Stimulated activated CD8-positive, alpha-beta memory T cell treated with anti-CD3 and anti-CD28 coated beads, Interleukin-12 subunit alpha, Interleukin-12 subunit beta, amount 100 ng/mL, for 1 hour (primary cell): ENCODE results near the gene MAP1B.
"Not testable (repeated sequence)": the region's sequence is repeated elsewhere in the genome, so short reads cannot be mapped to it uniquely, and the experiment has no call there.

Experiments used
- DNase-seq: peaks from one replicate; pipeline ENCODE4 v3.0.0-alpha.2; 2020; ENCODE audit warnings: low read depth

The MAP1B gene

DNA sequence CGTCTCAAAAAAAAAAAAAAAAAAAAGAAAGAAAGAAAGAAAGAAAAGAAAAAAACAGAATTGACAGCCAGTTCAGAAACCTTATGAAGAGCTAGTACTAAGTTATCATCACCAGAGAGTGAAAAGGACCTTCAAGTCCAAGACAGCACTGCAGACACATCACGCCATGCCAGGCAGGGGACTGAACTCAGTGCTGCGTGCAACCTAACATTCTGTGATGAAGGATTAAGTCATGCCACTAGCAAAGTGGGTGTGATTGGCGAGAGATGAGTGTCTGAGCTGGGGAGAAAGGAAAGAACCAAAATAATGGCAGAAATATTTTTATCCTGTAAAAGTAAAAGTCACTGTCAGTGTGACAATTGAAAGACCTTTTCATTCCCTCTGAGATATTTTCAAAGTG lies 54.7 kb downstream of the MAP1B start:
- DNase-seq: no peak

GRCh38 chr5:72163349-72163983 lies 56.2 kb downstream of the MAP1B start:
- DNase-seq: no peak

DNA sequence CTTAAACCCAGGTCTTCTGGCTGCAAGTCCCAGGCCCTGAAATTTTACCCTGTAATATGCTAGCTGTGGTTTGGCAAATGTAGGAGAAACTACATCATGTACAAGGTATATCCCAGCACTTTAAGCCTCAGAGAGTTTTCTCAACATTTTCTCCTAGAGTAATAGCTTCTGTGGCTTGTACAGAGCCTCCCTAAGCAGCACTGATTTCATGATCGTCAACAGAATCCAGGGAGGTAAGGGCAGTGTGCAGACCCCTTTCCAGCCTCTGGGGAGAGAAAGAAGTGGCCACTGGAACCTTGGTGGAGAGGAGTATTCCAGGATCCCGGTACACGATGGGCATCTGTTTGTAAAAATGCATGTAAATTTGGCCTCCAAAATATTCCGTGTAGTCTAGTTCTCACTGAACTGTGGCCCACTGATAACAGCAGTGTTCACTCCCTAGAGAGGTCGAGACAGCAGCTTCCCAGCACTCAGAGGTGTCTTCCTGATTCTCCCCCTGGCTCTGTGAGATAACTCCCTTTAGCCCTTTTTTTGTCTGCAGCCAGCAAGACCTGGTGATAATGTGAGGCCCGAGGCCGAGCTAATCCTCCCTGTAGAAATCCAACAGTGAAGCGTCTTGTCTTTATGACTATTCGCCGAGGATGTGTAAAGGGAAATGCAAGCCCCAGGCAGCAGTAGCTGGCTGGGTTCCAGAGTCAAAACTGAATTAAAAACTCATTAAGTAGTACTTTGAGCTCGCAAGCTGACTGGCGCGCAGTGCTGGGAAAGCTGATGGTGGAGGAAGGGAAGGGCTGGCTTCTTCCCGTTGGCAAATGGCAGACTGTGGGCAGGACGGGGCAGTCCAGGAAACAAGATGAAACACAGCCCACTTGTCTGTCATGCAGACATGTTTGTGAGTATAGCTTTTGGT lies 59.0 kb downstream of the MAP1B start:
- no peak for DNase-seq

GRCh38 chr5:72167257-72167656 lies 60.0 kb downstream of the MAP1B start:
- no peak for DNase-seq

DNA sequence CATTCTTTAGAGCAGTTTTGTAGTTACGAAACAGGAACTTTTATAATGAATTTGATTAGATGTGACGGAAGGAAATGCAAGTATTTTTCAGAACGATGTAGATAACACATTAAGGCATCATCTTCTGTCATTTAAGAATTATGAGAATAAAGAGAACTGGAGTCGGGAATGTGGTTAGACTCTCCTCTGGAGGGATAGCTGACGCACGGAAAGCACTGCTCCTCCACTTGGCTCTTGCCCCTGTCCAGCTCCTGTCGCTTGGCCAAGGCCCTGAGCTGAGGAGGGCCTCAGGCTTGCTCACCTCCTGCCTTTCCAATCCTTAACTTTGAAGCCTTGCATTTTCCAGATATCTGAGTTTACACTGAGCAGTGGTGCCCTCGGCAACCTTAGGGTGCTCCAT lies 60.5 kb downstream of the MAP1B start:
- DNase-seq: no peak

- DNase-seq: no peak
These were observed 62.8 kb downstream of the MAP1B start for GRCh38 chr5:72170101-72170500.

DNA sequence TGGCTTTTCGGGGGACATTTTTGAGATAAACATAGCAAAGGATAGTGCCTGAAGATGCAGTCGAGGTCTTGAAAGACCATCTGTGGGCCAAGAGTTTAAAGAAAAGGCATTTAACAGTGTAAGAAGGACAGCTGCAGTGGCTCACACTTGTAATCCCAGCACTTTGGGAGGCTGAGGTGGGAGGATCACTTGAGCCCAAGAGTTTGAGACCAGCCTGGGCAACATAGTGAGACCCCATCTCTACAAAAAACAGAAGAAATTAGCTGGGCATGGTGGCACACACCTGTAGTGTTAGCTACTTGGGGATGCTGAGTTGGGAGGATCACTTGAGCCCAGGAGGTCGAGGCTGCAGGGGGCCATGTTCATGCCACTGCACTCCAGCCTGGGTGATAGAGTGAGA lies 63.9 kb downstream of the MAP1B start:
- DNase-seq: not testable (repeated sequence)

GRCh38 chr5:72171667-72172066 lies 64.4 kb downstream of the MAP1B start:
- no peak for DNase-seq

DNA sequence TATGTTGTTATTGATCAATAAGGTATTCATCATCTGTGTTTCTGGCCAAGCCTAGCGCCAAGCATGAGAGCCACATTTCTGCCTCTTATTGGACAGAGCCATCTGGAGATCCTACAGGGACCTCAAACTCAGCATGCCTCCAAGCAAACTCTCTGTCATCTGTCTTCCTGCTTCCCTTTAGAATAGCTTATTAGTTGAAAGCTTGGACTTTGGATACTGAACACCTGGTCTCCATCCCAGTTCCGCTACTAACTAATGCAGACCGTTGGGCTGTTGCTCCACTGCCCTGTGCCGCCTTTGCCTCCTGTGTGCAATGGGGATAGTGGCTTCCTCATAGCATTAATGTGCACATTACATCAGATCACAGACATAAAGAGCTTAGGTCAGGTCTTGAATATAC lies 65.5 kb downstream of the MAP1B start:
- no peak for DNase-seq

GRCh38 chr5:72177538-72177937 lies 70.3 kb downstream of the MAP1B start:
- no peak for DNase-seq

DNA sequence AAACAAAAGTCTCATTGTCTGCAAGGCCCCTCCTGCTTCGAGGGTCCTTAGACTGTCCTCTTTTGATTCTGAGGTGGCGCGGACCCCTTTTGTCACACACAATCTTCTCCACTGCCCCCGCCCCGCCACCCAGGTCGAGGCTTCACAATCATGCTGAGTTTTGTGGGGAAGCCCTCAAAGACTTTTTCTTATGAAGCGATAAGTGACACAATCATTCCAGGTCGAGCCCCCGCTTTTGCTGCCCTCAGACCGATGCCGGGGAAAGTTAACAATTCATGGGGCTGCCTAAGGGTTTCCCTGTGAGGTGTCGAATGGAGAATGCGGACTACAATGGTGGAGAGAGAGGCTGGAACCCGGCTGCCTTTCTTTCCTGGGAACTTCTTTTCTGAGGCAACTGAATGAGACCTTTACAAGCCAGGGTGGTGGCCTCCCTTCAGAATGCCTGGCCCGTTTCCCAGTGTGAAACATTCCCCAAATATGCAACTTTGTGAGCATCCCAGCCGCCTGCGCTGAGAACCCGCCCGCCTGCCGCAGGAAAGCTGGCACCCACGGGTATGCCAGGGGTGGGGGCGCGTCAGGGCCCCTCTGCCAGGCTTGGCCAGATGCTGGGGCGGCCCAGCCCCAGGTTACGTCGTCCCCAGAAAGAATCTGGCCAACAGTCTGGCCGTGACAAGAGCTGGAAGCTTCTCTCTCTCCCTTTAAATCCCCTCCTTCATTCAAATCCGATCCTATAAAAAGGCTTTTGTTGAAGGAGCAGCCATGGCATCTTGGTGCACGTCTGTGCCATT lies 71.9 kb downstream of the MAP1B start:
- no peak for DNase-seq

DNA sequence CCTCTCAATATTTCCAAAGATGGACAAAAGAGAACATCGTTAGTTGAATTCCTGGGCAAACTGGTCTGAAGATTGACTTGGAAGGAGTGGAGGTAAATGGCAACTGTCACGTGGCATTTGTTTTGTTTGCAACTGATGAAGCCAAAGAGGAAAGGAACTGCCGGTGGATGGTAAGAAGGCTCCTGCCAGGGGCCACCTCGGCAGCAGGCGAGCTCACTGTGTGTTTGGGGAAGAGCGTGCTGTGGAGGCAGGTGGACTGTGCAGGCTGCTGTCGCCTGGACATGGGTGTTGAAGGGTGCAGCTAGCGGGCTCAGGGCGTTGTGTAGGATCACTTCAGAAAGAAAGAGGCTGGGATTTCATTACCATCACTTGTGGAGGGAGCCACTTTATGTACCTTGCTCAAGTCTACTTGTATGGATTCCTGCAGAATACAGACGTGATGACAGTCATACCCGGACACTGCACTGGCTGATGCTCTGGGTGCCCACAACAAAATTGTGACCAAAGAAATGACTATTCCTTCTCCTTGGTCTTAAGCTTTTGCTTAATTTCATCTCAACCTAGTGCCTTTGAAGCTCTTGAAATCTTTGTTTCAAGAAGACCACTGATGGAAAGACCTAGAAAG lies 72.7 kb downstream of the MAP1B start:
- no peak for DNase-seq

GRCh38 chr5:72180925-72181324 lies 73.7 kb downstream of the MAP1B start:
- DNase-seq: no peak

GRCh38 chr5:72182686-72183085 lies 75.4 kb downstream of the MAP1B start:
- no peak for DNase-seq

DNA sequence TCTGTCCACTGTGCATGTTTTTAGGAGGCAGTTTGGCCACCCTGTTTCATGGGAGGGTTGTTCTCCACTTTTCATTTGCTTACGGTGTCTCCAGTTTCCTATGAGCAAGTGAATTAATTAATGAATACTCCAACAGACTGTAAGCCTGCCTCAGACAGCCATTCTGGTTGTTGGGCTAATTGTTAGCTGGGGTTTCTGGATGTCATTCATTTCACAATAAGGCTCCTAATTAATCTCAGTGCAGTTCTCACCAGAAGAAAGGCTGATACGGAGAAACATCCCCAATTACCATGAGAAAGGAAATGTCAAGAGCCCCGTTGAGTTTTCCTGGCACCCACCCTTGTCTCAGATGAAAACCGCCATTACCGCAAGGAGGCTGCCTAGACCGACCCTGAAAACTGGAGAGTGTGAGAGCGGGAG lies 75.8 kb downstream of the MAP1B start:
- no peak for DNase-seq

DNA sequence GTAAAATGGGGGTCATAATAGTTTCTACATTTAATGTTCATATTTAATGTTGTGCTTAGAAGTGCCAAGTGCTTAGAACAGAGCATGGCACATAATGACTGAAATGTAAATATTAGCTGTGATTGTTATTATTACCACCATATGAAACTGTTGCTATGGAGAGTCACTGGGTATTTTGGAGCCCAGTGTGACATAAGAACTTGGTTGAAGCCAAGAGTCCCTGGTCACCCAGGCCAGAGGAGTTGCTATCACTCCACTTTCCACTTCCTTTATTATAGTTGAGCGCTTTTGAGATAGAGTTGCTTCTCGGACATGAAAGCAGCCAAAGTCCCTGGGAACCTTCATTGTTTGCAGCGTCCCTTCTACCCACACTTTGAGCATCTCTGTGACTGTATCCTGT lies 77.1 kb downstream of the MAP1B start:
- no peak for DNase-seq

DNA sequence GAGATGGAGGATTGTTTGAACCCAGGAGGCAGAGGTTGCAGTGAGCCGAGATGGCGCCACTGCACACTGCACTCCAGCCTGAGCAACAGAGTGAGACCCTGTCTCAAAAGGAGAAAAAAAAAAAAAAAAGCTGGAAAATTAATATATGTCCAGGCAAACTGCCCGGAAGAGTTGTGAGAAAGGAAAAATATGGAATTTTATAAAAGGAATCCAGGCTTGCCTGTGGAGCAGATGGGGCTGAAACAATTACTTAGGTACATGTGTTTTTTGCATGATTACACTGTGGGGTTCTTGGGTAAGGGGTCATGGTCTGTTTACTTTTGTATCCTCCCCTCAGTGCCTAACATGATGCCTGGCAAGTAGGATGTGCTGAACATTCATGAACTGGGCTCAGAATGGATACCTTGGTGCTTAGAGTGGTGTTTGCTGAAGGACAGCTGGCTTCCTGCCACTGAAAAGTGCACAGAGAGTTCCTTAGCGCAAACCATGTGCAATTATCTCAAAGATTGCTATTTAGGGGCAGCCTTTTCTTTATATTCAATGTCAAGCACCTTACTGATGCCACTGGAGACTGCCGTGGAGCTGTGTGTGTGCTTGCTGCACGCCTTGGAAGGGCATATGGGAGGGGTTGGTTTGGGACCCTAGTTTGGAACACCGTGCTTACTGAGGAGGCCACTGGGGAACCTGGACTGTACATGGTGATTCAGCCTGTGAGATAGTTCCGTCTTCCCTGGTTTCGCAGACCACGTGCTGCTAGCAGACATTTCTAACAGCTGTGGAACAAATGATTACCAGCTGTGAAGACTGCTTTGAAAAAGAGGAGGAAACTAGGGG lies 78.4 kb downstream of the MAP1B start:
- DNase-seq: no peak

GRCh38 chr5:72187388-72188075 lies 80.3 kb downstream of the MAP1B start:
- DNase-seq: no peak

- DNase-seq: no peak
These were observed 80.9 kb downstream of the MAP1B start for GRCh38 chr5:72188166-72188565.

DNA sequence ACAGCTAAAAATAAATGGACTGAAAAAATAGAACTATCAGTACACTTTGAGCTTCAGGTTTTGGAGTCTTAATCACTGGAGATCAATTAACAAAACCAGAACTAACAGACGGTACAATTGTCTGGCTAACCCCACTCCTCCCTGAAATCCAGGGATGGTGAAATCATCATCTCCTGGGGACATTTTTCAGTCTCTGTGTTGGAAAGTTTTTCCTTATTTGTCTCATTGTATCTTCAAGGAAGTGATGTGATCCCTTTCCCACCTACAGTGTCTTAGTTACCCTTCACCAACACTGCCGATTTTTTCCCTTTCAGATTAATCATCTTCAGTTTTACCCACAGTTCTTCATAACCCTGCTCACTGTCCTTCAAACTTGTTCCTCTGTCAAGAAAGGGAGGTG lies 81.9 kb downstream of the MAP1B start:
- DNase-seq: no peak

GRCh38 chr5:72191404-72191803 lies 84.1 kb downstream of the MAP1B start:
- DNase-seq: no peak
